Measurements from ENCODE around the gene SLC16A8. TPM values are rescaled to one million over a fixed set of nuclear protein-coding genes. Genes with fewer than 3 reads are reported as not detected.
"Not testable (repeated sequence)": the region's sequence is repeated elsewhere in the genome, so short reads cannot be mapped to it uniquely, and the experiment has no call there.

Gene SLC16A8
- total RNA-seq, 1 donor from 2014 or later: 0.26 TPM

GRCh38 chr22:38125038-38125610 is 41.1 kb upstream of the SLC16A8 start:
- Mint-ChIP-seq H3K27ac (ENCODE audit: unreplicated experiment) (no peak overlapping the region), H3K27me3 (ENCODE audit: low read depth) (no peaks in the 10 kb centered on the region), H3K4me3 (no peak overlapping the region), H3K4me1 (peaks cover 4% of the 10 kb centered on the region), H3K9me3 (no peaks in the 10 kb centered on the region), H3K36me3 (ENCODE audit: low read depth) (no peaks in the 10 kb centered on the region)
- no peak for DNase-seq (ENCODE audit: low read depth, low spot score)
- TF ChIP-seq, protein P1, sequence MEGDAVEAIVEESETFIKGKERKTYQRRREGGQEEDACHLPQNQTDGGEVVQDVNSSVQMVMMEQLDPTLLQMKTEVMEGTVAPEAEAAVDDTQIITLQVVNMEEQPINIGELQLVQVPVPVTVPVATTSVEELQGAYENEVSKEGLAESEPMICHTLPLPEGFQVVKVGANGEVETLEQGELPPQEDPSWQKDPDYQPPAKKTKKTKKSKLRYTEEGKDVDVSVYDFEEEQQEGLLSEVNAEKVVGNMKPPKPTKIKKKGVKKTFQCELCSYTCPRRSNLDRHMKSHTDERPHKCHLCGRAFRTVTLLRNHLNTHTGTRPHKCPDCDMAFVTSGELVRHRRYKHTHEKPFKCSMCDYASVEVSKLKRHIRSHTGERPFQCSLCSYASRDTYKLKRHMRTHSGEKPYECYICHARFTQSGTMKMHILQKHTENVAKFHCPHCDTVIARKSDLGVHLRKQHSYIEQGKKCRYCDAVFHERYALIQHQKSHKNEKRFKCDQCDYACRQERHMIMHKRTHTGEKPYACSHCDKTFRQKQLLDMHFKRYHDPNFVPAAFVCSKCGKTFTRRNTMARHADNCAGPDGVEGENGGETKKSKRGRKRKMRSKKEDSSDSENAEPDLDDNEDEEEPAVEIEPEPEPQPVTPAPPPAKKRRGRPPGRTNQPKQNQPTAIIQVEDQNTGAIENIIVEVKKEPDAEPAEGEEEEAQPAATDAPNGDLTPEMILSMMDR (conservative IDR thresholded peaks at IDR 0.05): no peak

- no peak for DNase-seq (ENCODE audit: low read depth, low spot score)
- Mint-ChIP-seq H3K4me1 (peaks cover 4% of the 10 kb centered on the region), H3K27ac (ENCODE audit: unreplicated experiment) (peak overlapping the region; percentile 84), H3K36me3 (ENCODE audit: low read depth) (no peaks in the 10 kb centered on the region), H3K27me3 (ENCODE audit: low read depth) (no peaks in the 10 kb centered on the region), H3K9me3 (no peaks in the 10 kb centered on the region), H3K4me3 (no peak overlapping the region)
- TF ChIP-seq, protein P1 (conservative IDR thresholded peaks at IDR 0.05): no peak
These were observed 40.4 kb upstream of the SLC16A8 start for GRCh38 chr22:38124236-38124974.

DNA sequence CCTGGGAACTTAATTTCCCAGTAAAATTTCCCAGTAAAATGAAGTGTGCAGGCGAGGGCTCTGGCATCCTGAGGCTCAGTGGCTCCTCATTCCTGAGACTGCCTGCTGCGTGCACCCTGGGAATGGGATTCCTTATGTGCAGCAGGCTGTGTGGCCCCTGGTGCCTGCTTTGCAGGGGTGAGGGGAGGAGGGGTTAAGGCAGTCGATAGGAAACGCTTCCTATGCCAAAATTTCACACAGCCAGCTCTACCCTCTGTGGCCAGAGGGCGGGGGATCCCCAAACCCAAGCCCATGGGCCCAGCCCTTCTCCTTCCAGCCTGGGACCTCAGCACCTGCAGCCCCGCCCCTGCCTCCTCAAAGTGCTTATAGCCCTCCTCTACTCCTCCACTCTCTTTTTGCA is 38.6 kb upstream of the SLC16A8 start:
- no peak overlapping the region for H3K27ac Mint-ChIP-seq (ENCODE audit: unreplicated experiment)
- no peak overlapping the region for H3K4me3 Mint-ChIP-seq
- no peaks in the 10 kb centered on the region for H3K36me3 Mint-ChIP-seq (ENCODE audit: low read depth)
- H3K9me3 Mint-ChIP-seq: no peaks in the 10 kb centered on the region
- no peak for DNase-seq (ENCODE audit: low read depth, low spot score)
- H3K4me1 Mint-ChIP-seq: peaks cover 4% of the 10 kb centered on the region
- TF ChIP-seq, protein P1 (conservative IDR thresholded peaks at IDR 0.05): no peak
- H3K27me3 Mint-ChIP-seq (ENCODE audit: low read depth): no peaks in the 10 kb centered on the region

- TF ChIP-seq, protein P1 (conservative IDR thresholded peaks at IDR 0.05): no peak
- Mint-ChIP-seq H3K27ac (ENCODE audit: unreplicated experiment) (no peak overlapping the region), H3K4me3 (no peak overlapping the region), H3K4me1 (peaks cover 4% of the 10 kb centered on the region), H3K36me3 (ENCODE audit: low read depth) (no peaks in the 10 kb centered on the region), H3K9me3 (no peaks in the 10 kb centered on the region), H3K27me3 (ENCODE audit: low read depth) (no peaks in the 10 kb centered on the region)
- no peak for DNase-seq (ENCODE audit: low read depth, low spot score)
These were observed 36.6 kb upstream of the SLC16A8 start for GRCh38 chr22:38120359-38121110.

- not testable (repeated sequence) for H3K36me3 Mint-ChIP-seq (ENCODE audit: low read depth); DNase-seq (ENCODE audit: low read depth, low spot score); H3K27ac Mint-ChIP-seq (ENCODE audit: unreplicated experiment); H3K4me3 Mint-ChIP-seq; H3K9me3 Mint-ChIP-seq; H3K27me3 Mint-ChIP-seq (ENCODE audit: low read depth); H3K4me1 Mint-ChIP-seq
These were observed 34.8 kb upstream of the SLC16A8 start for GRCh38 chr22:38118747-38119146.

- no peak for DNase-seq (ENCODE audit: low read depth, low spot score)
- H3K4me1 Mint-ChIP-seq: peaks cover 8% of the 10 kb centered on the region
- no peaks in the 10 kb centered on the region for H3K9me3 Mint-ChIP-seq
- TF ChIP-seq, protein P1 (conservative IDR thresholded peaks at IDR 0.05): no peak
- H3K27me3 Mint-ChIP-seq (ENCODE audit: low read depth): peaks cover 2% of the 10 kb centered on the region
- H3K27ac Mint-ChIP-seq (ENCODE audit: unreplicated experiment): no peak overlapping the region
- H3K36me3 Mint-ChIP-seq (ENCODE audit: low read depth): no peaks in the 10 kb centered on the region
- H3K4me3 Mint-ChIP-seq: no peak overlapping the region
These were observed 34.2 kb upstream of the SLC16A8 start for GRCh38 chr22:38118182-38118581.

GRCh38 chr22:38117556-38117955 is 33.6 kb upstream of the SLC16A8 start:
- not testable (repeated sequence) for H3K36me3 Mint-ChIP-seq (ENCODE audit: low read depth); H3K9me3 Mint-ChIP-seq

More at GRCh38 chr22:38117556-38117955, 33.6 kb upstream of the SLC16A8 start:
- H3K27ac Mint-ChIP-seq (ENCODE audit: unreplicated experiment); DNase-seq (ENCODE audit: low read depth, low spot score); H3K4me3 Mint-ChIP-seq; H3K27me3 Mint-ChIP-seq (ENCODE audit: low read depth): not testable (repeated sequence)
- H3K4me1 Mint-ChIP-seq: peaks cover 12% of the 10 kb centered on the region

Measured in neural crest cell (in vitro differentiated cells).